Measurements from ENCODE around the gene STMN1.
A peak's percentile ranks its signal among the peaks of the same experiment; 100 is the strongest.
"Not testable (repeated sequence)": the region's sequence is repeated elsewhere in the genome, so short reads cannot be mapped to it uniquely, and the experiment has no call there.

STMN1 gene

GRCh38 chr1:25905680-25906643 is at the start of gene STMN1:
Gene STMN1, minus strand, starts transcription at chr1:25906419. Its CDS starts 1,743 bp downstream, at chr1:25904676.
- peak; percentile 93 for DNase-seq

GRCh38 chr1:25955553-25955952 is 49.3 kb upstream of the STMN1 start:
- no peak for DNase-seq

GRCh38 chr1:25954282-25954938 is 48.2 kb upstream of the STMN1 start:
- DNase-seq, result no peak

- no peak for DNase-seq
Measured at GRCh38 chr1:25952841-25953401, 46.7 kb upstream of the STMN1 start.

- no peak for DNase-seq
Measured at GRCh38 chr1:25948641-25949040, 42.4 kb upstream of the STMN1 start.

- no peak for DNase-seq
Measured at GRCh38 chr1:25947027-25947426, 40.8 kb upstream of the STMN1 start.

GRCh38 chr1:25945761-25946160 is 39.5 kb upstream of the STMN1 start:
- DNase-seq, result no peak

- DNase-seq, result no peak
Measured at GRCh38 chr1:25944986-25945385, 38.8 kb upstream of the STMN1 start.

GRCh38 chr1:25943511-25943910 is 37.3 kb upstream of the STMN1 start:
- DNase-seq, result not testable (repeated sequence)

- no peak for DNase-seq
Measured at GRCh38 chr1:25936947-25937346, 30.7 kb upstream of the STMN1 start.

- DNase-seq, result no peak
Measured at GRCh38 chr1:25933479-25934365, 27.5 kb upstream of the STMN1 start.

- not testable (repeated sequence) for DNase-seq
Measured at GRCh38 chr1:25932811-25933400, 26.7 kb upstream of the STMN1 start.

- DNase-seq, result no peak
Measured at GRCh38 chr1:25932321-25932720, 26.1 kb upstream of the STMN1 start.

GRCh38 chr1:25929016-25929415 is 22.8 kb upstream of the STMN1 start:
- DNase-seq, result no peak

- peak; percentile 27 for DNase-seq
Measured at GRCh38 chr1:25927521-25928265, 21.5 kb upstream of the STMN1 start.

GRCh38 chr1:25926731-25927496 is 20.7 kb upstream of the STMN1 start:
- no peak for DNase-seq

- no peak for DNase-seq
Measured at GRCh38 chr1:25924454-25924853, 18.2 kb upstream of the STMN1 start.

GRCh38 chr1:25922971-25923552 is 16.8 kb upstream of the STMN1 start:
- DNase-seq, result peak; percentile 25

GRCh38 chr1:25922056-25922970 is 16.1 kb upstream of the STMN1 start:
- peak; percentile 66 for DNase-seq
